ENCODE results near the gene ARID1B.
"Not testable (repeated sequence)": the region's sequence is repeated elsewhere in the genome, so short reads cannot be mapped to it uniquely, and the experiment has no call there.

Gene ARID1B

DNA sequence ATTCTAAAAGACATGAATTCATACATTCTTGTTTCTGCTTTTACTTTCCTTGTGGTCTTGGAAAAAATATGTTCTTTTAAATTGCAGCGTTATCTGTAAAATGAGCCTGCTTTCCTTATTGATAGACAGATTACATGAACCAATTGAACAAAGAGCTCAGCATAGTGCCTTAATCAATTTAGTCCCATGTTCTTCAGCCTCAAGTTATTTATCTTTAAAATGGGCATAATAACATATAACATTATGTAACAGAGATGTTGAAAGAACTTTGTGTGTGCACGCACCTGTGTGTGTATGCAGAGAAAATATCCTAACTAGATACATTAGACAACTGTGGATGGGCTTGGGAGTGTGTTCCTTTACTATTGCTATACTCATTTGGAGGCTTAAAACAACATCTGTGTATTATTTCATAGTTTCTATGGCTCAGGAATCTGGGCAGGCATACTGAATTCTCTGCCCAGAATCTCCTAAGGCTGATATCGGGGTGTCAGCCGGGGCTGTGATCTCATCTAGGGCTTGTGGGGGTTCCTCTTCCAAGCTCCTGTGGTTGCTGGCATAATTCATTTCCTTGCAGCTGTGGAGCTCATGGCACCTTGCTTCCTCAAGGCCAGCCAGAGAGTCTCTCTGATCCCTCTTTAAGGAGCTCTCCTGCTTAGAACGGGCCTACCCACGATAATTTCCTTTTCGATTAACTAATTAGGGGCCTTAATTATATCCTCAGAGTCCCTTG is 194.1 kb downstream of the ARID1B start:
- H3K36me3 ChIP-seq (replicated peaks): no peaks in the 10 kb centered on the region
- no peak for DNase-seq (ENCODE audit: low spot score in 2 of 2)
- in situ Hi-C loops (cut with MboI; ENCODE audit: low sequenced_read_pairs): no loop called here
- no peaks in the 10 kb centered on the region for H3K9me3 ChIP-seq
- no peak overlapping the region for H3K4me3 ChIP-seq
- peaks cover 2% of the 10 kb centered on the region; the same call in 1 of the 2 replicates for H3K4me1 ChIP-seq
- H3K27me3 ChIP-seq (ENCODE audit: low read depth): no peaks in the 10 kb centered on the region

DNA sequence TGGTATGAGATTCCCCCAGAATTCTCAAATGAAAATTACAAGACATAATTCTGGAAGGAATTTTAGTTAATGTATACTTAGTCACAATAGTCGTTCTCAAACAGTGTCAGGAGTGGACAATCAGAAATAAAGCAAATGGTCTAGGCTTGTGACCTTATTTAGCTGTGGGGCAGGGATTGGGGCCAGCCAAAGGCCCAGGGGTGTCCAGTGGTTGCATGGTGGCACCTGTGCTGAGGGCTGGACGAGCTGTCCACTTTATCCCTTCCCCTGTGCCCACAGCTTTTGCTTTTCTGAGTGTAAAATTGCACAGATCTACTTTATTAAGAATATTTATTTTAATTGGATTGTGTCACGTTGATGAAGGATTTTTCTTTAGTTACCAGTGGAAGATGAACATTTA is 195.0 kb downstream of the ARID1B start:
- H3K36me3 ChIP-seq (replicated peaks): no peaks in the 10 kb centered on the region
- no peak for DNase-seq (ENCODE audit: low spot score in 2 of 2)
- in situ Hi-C loops (cut with MboI; ENCODE audit: low sequenced_read_pairs): no loop called here
- H3K9me3 ChIP-seq: no peaks in the 10 kb centered on the region
- H3K27me3 ChIP-seq (ENCODE audit: low read depth): no peaks in the 10 kb centered on the region
- peaks cover 2% of the 10 kb centered on the region; the same call in 1 of the 2 replicates for H3K4me1 ChIP-seq
- H3K4me3 ChIP-seq: no peak overlapping the region

DNA sequence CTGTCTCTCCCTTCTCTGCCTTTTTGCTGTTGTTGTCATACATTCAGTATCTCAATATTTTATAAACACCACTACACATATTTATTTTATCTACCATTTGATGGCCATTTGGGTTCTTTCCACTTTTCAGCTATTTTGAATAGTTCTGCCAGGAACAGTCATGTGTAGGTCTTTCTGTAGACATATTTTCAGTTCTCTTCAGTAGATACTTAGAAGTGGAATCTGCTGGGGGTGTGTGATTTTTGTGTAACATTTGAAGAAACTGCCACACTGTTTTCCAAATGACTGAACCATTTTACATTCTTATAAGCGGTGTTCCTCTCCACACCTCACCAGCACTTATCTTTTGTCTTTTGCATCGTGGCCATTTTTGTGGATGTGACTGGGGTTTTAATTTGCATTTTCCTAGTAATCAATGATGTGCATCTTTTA is 197.7 kb downstream of the ARID1B start:
- no peaks in the 10 kb centered on the region; the same call in 1 of the 2 replicates for H3K4me1 ChIP-seq
- H3K4me3 ChIP-seq: no peak overlapping the region
- H3K36me3 ChIP-seq (replicated peaks): no peaks in the 10 kb centered on the region
- no peaks in the 10 kb centered on the region for H3K9me3 ChIP-seq
- H3K27me3 ChIP-seq (ENCODE audit: low read depth): no peaks in the 10 kb centered on the region
- DNase-seq (ENCODE audit: low spot score in 2 of 2): no peak
- in situ Hi-C loops (cut with MboI; ENCODE audit: low sequenced_read_pairs): no loop called here

DNA sequence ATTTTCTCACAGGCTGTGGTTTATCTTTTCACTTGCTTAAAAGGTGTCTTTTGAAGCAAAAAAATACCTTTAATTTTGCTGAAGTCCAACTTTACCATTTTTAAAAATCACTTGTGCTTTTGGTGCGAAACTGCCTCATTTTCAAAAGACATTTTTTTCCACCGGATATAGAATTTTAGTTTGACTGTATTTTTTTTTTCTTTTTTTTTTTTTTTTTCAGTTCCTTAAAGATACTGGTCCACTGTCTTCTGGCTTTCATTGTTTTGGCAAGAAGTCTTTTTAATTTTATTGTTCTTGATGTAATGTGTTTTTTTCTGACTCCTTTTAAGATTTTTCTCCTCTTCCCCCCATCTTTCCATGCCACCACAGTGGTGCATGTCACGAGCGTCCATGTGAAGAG is 198.2 kb downstream of the ARID1B start:
- Histone ChIP-seq H3K9me3 (no peaks in the 10 kb centered on the region), H3K27me3 (ENCODE audit: low read depth) (no peaks in the 10 kb centered on the region), H3K4me3 (no peak overlapping the region), H3K4me1 (no peaks in the 10 kb centered on the region; the same call in 1 of the 2 replicates), H3K36me3 (replicated peaks) (no peaks in the 10 kb centered on the region)
- in situ Hi-C loops (cut with MboI; ENCODE audit: low sequenced_read_pairs): no loop called here
- no peak for DNase-seq (ENCODE audit: low spot score in 2 of 2)

DNA sequence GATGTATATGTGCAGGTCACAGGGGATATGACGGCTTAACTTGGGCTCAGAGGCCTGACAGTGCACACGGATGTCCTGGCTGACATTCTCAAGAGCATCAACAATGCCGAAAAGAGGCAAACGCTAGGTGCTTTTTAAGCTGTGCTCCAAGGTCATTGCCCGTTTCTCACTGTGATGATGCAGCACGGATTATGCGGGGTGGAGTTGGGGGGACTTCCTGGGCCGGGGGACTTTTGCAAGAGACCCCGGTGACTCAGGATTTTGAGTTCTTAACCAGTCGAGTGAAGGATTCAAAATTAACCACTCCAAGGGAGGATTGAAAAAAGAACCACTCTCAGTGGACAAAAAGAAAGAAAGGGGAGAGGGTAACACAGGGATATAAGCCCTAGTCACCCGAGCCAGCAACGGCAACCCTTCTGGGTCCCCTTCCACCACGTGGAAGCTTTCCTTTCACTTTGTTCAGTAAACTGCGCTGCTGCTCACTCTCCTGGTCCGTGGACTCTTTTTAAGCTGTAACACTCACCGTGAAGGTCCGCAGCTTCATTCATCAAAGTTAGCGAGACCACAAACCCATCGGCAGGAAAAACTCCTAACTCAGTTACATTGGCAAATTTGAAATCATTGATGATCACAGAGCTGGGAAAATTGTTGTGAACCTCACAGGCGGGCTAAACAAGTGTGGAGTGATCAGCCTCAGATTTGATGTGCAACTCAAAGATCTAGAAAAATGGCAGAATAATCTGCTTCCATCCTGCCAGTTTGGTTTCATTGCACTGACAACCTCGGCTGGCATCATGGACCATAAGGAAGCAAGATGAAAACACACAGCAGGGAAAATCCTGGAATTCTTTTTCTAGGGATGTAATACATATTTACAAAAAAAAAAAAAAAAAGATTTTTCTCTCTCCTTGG is 199.3 kb downstream of the ARID1B start:
- H3K4me3 ChIP-seq: no peak overlapping the region
- no peaks in the 10 kb centered on the region for H3K36me3 ChIP-seq (replicated peaks)
- peaks cover 4% of the 10 kb centered on the region; the same call in 1 of the 2 replicates for H3K4me1 ChIP-seq
- H3K9me3 ChIP-seq: no peaks in the 10 kb centered on the region
- no peak for DNase-seq (ENCODE audit: low spot score in 2 of 2)
- in situ Hi-C loops (cut with MboI; ENCODE audit: low sequenced_read_pairs): no loop called here
- H3K27me3 ChIP-seq (ENCODE audit: low read depth): no peaks in the 10 kb centered on the region

DNA sequence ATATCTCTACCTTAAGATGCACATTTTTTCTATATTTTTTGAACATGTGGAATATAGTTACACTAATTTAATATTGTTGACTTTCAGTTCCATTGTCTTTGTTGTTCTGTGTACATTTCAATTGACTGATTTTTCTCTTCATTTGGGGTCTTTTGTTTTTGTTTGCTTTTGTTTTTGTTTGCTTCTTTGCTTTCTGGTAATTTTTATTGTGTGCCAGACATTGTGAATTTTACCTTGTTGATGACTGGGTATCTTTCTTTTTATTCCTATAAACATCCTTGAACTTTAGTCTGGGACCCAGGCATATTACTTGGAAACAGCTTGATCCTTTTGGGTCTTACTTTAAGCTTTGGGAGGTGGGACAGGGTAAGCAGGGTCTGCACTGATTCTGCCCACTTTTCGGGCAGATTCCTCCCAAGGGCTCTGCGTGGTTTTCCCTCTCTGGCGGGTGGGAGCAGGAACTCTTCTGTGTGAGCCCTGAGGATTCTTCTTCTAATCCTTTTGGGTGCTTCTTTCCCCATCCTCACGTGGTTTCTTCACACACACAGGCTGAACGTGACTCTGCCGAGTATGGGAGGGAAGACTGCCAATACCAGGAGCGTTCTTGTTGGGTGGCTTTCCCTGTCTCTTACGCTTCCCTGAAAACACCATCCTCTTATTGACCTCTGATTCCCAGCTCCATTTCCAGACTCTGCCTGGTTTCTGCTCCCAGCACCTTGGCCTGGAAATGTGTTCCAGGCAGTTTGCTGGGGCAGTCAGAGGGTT is 200.5 kb downstream of the ARID1B start:
- Histone ChIP-seq H3K4me1 (peaks cover 4% of the 10 kb centered on the region; the same call in 1 of the 2 replicates), H3K9me3 (no peaks in the 10 kb centered on the region), H3K4me3 (no peak overlapping the region), H3K36me3 (replicated peaks) (no peaks in the 10 kb centered on the region), H3K27me3 (ENCODE audit: low read depth) (no peaks in the 10 kb centered on the region)
- no peak for DNase-seq (ENCODE audit: low spot score in 2 of 2)
- in situ Hi-C loops (cut with MboI; ENCODE audit: low sequenced_read_pairs): no loop called here

DNA sequence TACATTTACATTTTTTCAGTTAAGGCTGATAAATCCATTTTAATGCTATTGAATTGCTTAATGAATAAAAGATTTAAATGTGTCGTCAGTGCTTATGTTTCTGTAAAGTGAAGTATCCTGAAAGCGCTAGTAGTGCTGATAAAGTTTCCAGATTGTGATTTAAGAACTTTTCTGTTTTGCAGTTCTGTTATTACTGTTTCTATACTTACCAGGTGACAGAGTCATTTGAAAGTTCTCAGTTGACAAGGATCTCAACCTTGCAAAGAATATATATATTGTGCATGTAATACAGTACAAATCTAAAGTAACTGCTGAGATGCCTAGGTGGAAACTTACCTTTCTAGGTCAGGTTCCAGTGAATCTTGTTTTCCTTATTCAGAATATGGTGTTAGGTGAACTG is 201.8 kb downstream of the ARID1B start:
- no peak for DNase-seq (ENCODE audit: low spot score in 2 of 2)
- Histone ChIP-seq H3K27me3 (ENCODE audit: low read depth) (no peaks in the 10 kb centered on the region), H3K36me3 (replicated peaks) (no peaks in the 10 kb centered on the region), H3K4me3 (no peak overlapping the region), H3K9me3 (no peaks in the 10 kb centered on the region), H3K4me1 (peaks cover 4% of the 10 kb centered on the region; the same call in 1 of the 2 replicates)
- in situ Hi-C loops (cut with MboI; ENCODE audit: low sequenced_read_pairs): no loop called here

DNA sequence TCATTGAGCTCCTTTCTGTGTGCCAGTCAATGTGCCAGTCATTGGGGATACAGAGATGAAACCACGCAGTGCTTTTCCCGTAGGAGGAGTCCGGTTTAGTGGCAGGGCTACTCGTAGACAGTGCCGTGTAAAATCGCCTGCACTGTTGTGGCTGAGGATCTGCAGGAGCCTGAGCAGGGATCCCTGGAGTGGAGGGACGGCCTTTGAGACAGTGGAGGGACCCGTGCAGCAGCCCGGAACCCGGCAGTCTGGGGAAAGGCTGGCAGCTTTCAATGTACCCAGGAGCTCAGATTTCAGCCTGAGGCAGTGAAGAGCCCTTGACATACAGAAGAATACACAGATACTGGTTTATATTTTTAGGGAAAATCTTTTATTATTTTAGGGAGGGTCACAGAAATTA is 203.3 kb downstream of the ARID1B start:
- no peaks in the 10 kb centered on the region for H3K27me3 ChIP-seq (ENCODE audit: low read depth)
- H3K36me3 ChIP-seq (replicated peaks): no peaks in the 10 kb centered on the region
- in situ Hi-C loops (cut with MboI; ENCODE audit: low sequenced_read_pairs): no loop called here
- peaks cover 4% of the 10 kb centered on the region; the same call in 1 of the 2 replicates for H3K4me1 ChIP-seq
- no peaks in the 10 kb centered on the region for H3K9me3 ChIP-seq
- no peak overlapping the region for H3K4me3 ChIP-seq
- DNase-seq (ENCODE audit: low spot score in 2 of 2): peak in 1 of 2 experiments; percentile 52

DNA sequence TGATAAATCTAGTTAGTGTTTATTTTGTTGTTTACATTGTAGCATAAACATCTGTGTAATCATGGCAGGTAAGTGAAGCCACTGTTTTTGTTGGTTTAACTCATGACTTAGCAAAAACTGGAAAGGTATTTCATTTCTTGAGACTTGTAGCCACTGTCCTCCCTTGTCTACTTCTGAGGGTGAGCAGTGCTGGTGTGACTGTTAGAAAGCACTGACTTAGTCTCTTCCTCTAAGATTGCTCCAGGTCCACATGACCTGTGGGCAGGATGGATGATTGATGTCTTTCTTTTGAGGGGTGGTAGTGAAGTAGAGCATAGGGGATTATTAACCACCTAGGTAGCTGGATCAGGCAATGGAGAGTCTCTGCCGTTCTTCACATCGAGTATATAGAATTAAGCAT is 203.8 kb downstream of the ARID1B start:
- Histone ChIP-seq H3K4me1 (peaks cover 4% of the 10 kb centered on the region; the same call in 1 of the 2 replicates), H3K27me3 (ENCODE audit: low read depth) (no peaks in the 10 kb centered on the region), H3K9me3 (no peaks in the 10 kb centered on the region), H3K36me3 (replicated peaks) (no peaks in the 10 kb centered on the region), H3K4me3 (no peak overlapping the region)
- in situ Hi-C loops (cut with MboI; ENCODE audit: low sequenced_read_pairs): no loop called here
- no peak for DNase-seq (ENCODE audit: low spot score in 2 of 2)

DNA sequence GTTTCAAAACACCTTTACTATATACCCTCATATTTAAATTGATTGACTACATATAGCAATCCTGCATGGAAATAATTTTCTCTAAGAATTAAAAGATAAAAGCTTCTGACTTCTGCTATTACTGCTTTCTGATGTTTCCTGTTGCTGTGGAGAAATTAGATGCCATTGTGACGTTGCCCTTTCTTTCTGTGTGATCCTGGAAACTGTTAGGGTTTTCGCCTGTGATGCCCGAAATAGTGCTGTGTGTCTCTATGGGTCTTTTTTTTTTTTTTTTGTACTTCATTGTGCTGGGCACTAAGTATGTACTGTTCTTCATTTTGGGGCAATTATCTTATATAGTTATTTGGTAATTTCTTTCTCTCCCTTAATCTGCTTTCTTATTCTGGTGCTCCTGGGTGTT is 205.0 kb downstream of the ARID1B start:
- Histone ChIP-seq H3K4me3 (no peak overlapping the region), H3K4me1 (peaks cover 4% of the 10 kb centered on the region; the same call in 1 of the 2 replicates), H3K36me3 (replicated peaks) (no peaks in the 10 kb centered on the region), H3K27me3 (ENCODE audit: low read depth) (no peaks in the 10 kb centered on the region), H3K9me3 (no peaks in the 10 kb centered on the region)
- in situ Hi-C loops (cut with MboI; ENCODE audit: low sequenced_read_pairs): no loop called here
- no peak for DNase-seq (ENCODE audit: low spot score in 2 of 2)

DNA sequence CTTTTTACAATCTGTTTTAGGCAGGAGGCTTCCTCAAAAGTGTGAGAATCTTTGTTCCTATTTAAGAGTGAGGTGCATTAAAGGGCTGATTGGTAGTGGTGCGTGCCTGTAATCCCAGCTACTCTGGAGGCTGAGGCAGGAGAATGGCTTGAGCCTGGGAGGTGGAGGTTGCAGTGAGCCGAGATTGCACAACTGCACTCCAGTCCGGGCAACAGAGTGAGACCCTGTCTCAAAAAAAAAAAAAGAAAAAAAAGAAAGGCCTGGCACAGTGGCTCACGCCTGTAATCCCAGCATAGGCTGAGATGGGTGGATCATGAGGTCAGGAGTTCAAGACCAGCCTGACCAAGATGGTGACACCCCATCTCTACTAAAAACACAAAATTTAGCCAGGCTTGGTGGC is 205.7 kb downstream of the ARID1B start:
- H3K4me3 ChIP-seq; H3K4me1 ChIP-seq; H3K9me3 ChIP-seq; H3K36me3 ChIP-seq (replicated peaks); DNase-seq (ENCODE audit: low spot score in 2 of 2); in situ Hi-C loops (cut with MboI; ENCODE audit: low sequenced_read_pairs); H3K27me3 ChIP-seq (ENCODE audit: low read depth): not testable (repeated sequence)

DNA sequence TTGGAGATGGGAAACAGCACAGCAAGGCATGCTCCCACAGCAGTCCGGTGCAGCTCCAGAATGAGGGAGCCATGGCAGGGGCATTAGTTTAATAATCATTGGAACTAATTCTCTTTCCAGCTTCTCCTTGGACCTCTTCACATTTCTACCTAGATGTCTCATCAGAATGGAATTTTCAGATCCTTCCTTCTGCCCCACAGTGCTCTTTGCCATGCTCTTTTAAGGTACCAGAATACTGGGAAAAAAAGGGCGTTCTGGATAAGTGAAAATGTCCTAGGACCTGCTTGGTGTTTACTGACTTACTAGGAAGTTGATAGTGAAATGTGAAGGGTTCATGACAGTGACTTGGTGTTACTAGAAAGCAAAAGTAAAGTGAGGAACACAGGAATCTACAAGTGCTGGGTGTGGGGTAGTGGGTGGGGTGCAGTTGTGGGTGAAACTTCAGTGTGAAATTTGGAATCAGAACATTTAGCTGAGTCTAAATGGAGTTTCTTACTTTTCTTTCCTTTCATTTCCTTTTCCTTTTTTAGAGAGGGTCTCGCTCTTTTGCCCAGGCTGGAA is 207.1 kb downstream of the ARID1B start:
- no peaks in the 10 kb centered on the region for H3K9me3 ChIP-seq
- no peaks in the 10 kb centered on the region for H3K36me3 ChIP-seq (replicated peaks)
- in situ Hi-C loops (cut with MboI; ENCODE audit: low sequenced_read_pairs): no loop called here
- H3K27me3 ChIP-seq (ENCODE audit: low read depth): no peaks in the 10 kb centered on the region
- peaks cover 15% of the 10 kb centered on the region for H3K4me1 ChIP-seq
- no peak for DNase-seq (ENCODE audit: low spot score in 2 of 2)
- H3K4me3 ChIP-seq: no peak overlapping the region

DNA sequence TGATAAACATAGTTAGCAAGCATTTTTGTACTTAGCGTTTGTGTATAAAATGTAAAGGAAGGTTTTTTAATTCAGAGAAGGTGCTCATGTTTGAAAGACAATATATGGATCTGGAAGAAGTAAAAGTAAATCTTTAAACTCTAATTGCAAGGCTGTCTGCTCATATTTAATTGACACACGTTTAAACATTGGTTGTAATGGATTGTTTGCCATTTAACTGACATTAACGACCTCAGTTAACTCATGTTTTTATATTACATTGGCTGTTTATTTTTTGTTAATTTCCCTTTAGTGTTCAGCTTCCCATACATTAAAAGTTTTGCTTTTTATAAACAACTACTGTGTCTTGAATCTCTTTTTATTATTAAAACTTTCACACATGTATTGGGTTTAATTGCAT is 208.1 kb downstream of the ARID1B start:
- Histone ChIP-seq H3K4me1 (peaks cover 15% of the 10 kb centered on the region), H3K9me3 (no peaks in the 10 kb centered on the region), H3K36me3 (replicated peaks) (no peaks in the 10 kb centered on the region), H3K4me3 (no peak overlapping the region), H3K27me3 (ENCODE audit: low read depth) (no peaks in the 10 kb centered on the region)
- no peak for DNase-seq (ENCODE audit: low spot score in 2 of 2)
- in situ Hi-C loops (cut with MboI; ENCODE audit: low sequenced_read_pairs): no loop called here

All from HAP-1 (cell line).